Inflammatory macrophage (primary cell): Measurements from ENCODE around the gene ALDH3A1.

Experiments used
- DNase-seq, 2 donors: peaks; one replicate each; pipeline ENCODE4 v3.0.0-alpha.2; 2020 to 2022

Gene ALDH3A1

GRCh38 chr17:19759568-19760549, 11.8 kb upstream of the ALDH3A1 start:
- no peak for DNase-seq

DNA sequence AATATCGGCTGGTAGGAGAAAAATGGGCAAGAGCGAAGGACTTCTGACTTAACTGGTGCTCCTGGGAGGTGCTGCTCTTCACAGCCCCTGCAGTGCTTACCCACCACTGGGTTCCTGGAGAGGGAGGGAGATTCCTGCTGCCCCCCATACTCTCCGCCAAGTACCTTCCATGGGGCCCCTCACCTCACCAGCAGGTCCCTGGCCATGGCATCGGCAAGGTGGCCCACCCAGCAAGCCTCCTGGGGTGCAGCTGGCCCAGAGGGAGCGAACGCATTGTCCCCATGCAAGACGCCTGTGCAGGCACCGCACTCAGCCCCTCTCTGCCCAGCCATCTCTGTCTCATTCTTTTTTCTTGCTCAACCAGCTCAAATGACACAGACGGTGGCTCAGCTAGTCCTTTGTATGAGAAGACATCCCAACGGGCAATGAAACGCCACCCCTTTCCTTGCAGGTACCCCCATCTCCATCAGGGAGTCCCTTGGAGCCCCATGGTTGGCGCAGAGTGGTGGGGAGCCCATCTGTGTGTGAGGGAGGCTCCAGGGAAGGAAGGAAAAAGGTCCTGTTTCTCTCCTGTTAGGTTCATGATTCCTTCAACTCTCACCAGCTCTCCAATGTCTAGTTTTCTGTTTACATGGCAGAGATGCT, 9.6 kb upstream of the ALDH3A1 start:
- DNase-seq, result no peak

- DNase-seq, result no peak
Measured at GRCh38 chr17:19756546-19756945, 8.4 kb upstream of the ALDH3A1 start.

DNA sequence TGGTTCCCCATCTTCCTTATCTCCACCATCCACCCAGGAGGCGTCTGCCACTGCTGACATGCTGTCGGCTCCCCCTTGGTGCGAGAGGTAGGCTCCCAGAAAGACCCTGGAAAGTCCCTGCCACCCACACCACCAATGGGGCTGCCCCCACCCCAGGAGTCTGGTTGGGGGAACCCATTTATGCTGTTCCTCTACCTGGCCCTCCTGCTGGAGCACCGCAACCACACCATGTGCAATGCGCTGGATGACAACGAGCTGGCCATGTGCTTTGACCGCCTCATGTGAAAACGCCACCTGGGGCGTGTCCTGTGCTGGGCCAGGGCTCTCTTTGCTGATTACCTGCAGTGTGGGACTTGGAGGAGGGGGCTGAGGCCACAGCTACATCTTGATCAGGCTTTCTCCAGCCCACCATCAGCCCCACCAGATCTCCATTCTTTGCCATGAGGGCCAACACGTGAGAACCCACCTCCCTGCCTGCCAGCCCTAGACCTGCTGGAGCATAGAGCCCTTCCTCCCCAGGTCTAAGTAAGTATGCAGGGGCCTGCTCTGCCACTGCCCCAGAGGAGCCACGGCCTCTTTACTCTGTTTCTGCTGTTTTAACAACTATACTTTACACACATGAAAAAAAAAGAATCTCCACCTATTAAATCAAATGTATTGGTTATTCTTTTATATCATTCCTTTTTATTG, 7.9 kb upstream of the ALDH3A1 start:
- no peak for DNase-seq

GRCh38 chr17:19755392-19755791, 7.3 kb upstream of the ALDH3A1 start:
- no peak for DNase-seq

- DNase-seq, result no peak
Measured at GRCh38 chr17:19753661-19754463, 5.8 kb upstream of the ALDH3A1 start.

GRCh38 chr17:19753051-19753509, 5.0 kb upstream of the ALDH3A1 start:
- peak; percentile 85 to 94 for DNase-seq

DNA sequence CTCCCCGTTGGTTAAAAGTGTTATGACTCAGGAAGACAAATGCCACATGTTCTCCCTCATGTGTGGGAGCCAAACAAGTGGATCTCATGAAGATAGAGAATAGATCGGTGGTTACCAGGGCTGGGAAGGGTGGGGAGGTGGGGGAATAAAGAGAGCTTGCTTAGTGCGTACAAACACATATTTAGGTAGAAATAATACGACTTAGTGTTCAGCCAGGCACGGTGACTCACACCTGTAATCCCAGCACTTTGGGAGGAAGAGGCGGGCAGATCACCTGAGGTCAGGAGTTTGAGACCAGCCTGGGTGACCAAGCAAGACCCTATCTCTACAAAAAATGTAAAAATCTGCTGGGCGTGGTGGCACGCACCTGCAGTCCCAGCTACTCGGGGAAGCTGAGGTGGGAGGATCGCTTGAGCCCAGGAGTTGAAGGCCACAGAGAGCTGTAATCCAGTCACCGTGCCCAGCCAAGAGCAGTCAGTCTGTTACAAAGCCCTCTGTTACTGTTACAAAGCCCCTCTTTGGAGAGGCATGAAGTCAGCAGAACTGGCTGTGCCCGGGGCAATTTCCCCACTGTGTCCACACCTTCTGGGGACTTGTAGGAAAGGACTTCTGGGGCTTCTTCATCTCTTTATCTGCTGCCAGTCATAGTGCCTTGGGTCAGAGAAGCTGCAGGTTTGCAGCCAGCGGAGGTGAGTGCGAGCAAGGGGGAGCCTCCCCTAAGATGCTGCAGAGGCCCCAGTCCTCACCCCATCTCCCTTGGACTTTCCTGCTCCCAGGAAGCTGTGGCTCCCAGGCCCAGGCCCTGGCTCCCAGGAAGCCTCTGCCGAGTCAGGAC, 4.3 kb upstream of the ALDH3A1 start:
- no peak for DNase-seq

GRCh38 chr17:19750835-19751234, 2.7 kb upstream of the ALDH3A1 start:
- DNase-seq, result no peak

DNA sequence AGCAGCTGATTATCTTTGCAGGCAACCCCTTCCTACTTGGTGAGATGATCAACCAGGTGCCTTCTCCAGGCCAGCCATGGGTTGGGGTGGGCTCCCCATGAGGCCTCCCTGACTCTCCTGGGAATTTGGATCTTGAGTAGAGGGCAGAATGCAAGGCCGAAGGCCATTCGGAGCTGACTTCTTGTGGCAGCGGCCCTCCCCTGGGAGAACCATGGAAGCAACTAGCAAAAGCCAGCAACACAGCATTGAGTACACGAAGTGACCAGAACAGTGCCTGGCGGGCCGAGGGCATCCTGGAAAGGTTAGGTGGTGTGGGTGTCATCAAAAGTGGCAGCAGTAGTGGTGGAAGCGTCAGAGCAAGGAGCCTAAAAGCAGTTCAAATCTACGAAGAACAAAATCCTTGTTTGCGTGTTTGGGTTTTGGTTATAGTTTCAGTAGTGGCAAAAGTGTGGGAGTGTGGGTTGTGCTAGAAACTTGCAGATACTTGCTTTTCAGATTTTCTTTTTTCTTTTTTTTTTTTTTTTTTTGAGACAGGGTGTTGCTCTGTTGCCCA, 2.0 kb upstream of the ALDH3A1 start:
- no peak for DNase-seq

GRCh38 chr17:19748807-19749193, 702 bp upstream of the ALDH3A1 start:
- DNase-seq, result no peak

- DNase-seq, result no peak
Measured at GRCh38 chr17:19747159-19747719, 859 bp downstream of the ALDH3A1 start.

GRCh38 chr17:19746517-19746916, 1.6 kb downstream of the ALDH3A1 start:
- DNase-seq, result no peak

GRCh38 chr17:19744922-19745757, 3.0 kb downstream of the ALDH3A1 start:
- DNase-seq, result peak; percentile 77 to 84

- DNase-seq, result no peak
Measured at GRCh38 chr17:19744492-19744891, 3.6 kb downstream of the ALDH3A1 start.

DNA sequence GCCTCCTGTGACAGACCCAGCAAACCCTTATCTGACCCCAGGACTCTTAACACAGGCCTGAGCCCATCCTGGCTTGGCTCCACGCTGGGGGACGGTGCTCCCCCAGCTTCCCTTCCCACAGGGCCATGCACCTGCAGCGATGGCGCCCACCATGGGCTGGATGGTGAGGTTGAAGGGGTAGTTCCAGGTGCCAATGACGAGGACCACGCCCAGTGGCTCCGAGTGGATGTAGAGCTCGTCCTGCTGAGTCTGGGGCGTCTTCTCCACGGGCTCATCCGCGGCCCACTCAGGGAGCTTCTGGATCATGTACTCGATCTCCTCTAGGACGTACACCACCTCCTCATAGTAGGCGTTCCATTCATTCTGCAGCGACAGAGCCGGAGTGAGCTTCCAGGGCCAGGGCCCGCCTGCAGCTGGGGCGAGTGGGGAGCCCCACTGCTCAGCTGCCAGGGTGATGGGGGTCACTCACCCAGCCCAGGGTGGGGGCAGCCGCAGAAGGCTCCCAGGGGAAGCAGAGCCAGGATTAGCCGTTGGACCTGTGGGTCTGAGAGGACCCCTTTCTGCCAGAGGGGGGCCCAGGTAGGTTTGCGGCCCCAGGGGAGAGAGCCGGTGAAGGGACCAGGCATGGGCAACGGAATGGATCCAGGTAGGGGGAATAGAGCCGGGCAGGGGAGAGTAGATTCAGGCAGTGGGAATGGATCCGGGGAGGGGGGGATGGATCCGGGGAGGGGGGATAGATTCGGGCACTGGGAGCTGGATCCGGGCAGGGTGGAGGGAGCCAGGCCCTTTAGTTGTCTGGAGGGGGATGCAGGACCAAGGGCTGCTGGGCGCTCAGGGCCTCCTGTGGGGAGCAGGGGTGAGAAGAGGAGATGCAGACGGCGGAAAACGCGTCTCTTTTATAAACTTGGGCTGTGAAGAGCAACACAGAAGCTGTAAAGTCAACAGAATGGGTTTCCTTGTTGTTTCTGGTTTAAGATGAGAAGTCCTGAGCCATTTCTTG, 4.7 kb downstream of the ALDH3A1 start:
- no peak for DNase-seq

GRCh38 chr17:19742495-19742894, 5.6 kb downstream of the ALDH3A1 start:
- DNase-seq, result no peak

- no peak for DNase-seq
Measured at GRCh38 chr17:19741832-19742457, 6.2 kb downstream of the ALDH3A1 start.
